Measurements from ENCODE around the gene NPHP4. TPM values are rescaled to one million over a fixed set of nuclear protein-coding genes. Genes with fewer than 3 reads are reported as not detected.

The NPHP4 gene
- total RNA-seq, 2 donors from 2014 or later, result 6.2 to 15.9 TPM

DNA sequence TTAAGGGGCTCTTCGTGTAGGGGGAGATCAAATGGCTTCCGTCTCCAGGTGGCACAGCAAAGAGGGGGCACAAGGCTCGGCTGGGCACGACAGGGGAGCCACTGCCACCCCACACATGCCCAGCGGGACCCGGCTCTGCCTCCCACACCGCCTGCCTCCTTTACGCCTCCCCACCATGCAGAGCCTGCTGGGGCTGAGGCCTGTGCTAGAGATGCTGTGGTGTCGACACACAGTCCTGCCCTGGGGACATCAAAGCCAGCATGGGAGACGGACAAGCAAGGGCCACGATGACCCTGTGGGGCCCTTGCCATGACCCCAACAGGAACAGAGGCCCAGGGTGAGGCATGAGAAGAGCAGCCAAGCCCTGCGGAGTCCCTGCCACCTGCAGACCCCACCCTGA lies 102.8 kb downstream of the NPHP4 start:
- H3K9me3 ChIP-seq, result no peaks in the 10 kb centered on the region
- no peak overlapping the region for H3K27ac ChIP-seq
- H3K4me1 ChIP-seq, result no peaks in the 10 kb centered on the region
- no peak for TF ChIP-seq CTCF (IDR thresholded peaks at IDR 0.05)
- H3K4me3 ChIP-seq, result no peak overlapping the region
- DNase-seq, result no peak
- H3K9ac ChIP-seq (ENCODE audit: low read depth in 2 of 2, low read length in 2 of 2), result no peak overlapping the region
- no peaks in the 10 kb centered on the region for H3K27me3 ChIP-seq
- intact Hi-C loops (cut with DNase I), result no loop called here
- no peaks in the 10 kb centered on the region for H3K36me3 ChIP-seq

GRCh38 chr1:5888606-5889211 lies 103.5 kb downstream of the NPHP4 start:
- intact Hi-C loops (cut with DNase I), result no loop called here
- no peak for DNase-seq
- Histone ChIP-seq H3K36me3 (no peaks in the 10 kb centered on the region), H3K27me3 (no peaks in the 10 kb centered on the region), H3K9me3 (no peaks in the 10 kb centered on the region), H3K4me3 (no peak overlapping the region), H3K27ac (no peak overlapping the region), H3K9ac (ENCODE audit: low read depth in 2 of 2, low read length in 2 of 2) (no peak overlapping the region), H3K4me1 (no peaks in the 10 kb centered on the region)
- no peak for TF ChIP-seq CTCF (IDR thresholded peaks at IDR 0.05)

GRCh38 chr1:5887971-5888361 lies 104.3 kb downstream of the NPHP4 start:
- no peak overlapping the region for H3K27ac ChIP-seq
- intact Hi-C loops (cut with DNase I), result no loop called here
- H3K4me1 ChIP-seq, result no peaks in the 10 kb centered on the region
- H3K9me3 ChIP-seq, result no peaks in the 10 kb centered on the region
- no peaks in the 10 kb centered on the region for H3K27me3 ChIP-seq
- no peak for DNase-seq
- H3K36me3 ChIP-seq, result no peaks in the 10 kb centered on the region
- no peak overlapping the region for H3K4me3 ChIP-seq
- no peak for TF ChIP-seq CTCF (IDR thresholded peaks at IDR 0.05)
- H3K9ac ChIP-seq (ENCODE audit: low read depth in 2 of 2, low read length in 2 of 2), result no peak overlapping the region

GRCh38 chr1:5887349-5887970 lies 104.8 kb downstream of the NPHP4 start:
- no peaks in the 10 kb centered on the region for H3K4me1 ChIP-seq
- H3K27me3 ChIP-seq, result no peaks in the 10 kb centered on the region
- H3K27ac ChIP-seq, result no peak overlapping the region
- no peaks in the 10 kb centered on the region for H3K9me3 ChIP-seq
- intact Hi-C loops (cut with DNase I), result no loop called here
- H3K4me3 ChIP-seq, result no peak overlapping the region
- DNase-seq, result no peak
- TF ChIP-seq CTCF (IDR thresholded peaks at IDR 0.05), result no peak
- no peak overlapping the region for H3K9ac ChIP-seq (ENCODE audit: low read depth in 2 of 2, low read length in 2 of 2)
- H3K36me3 ChIP-seq, result no peaks in the 10 kb centered on the region

DNA sequence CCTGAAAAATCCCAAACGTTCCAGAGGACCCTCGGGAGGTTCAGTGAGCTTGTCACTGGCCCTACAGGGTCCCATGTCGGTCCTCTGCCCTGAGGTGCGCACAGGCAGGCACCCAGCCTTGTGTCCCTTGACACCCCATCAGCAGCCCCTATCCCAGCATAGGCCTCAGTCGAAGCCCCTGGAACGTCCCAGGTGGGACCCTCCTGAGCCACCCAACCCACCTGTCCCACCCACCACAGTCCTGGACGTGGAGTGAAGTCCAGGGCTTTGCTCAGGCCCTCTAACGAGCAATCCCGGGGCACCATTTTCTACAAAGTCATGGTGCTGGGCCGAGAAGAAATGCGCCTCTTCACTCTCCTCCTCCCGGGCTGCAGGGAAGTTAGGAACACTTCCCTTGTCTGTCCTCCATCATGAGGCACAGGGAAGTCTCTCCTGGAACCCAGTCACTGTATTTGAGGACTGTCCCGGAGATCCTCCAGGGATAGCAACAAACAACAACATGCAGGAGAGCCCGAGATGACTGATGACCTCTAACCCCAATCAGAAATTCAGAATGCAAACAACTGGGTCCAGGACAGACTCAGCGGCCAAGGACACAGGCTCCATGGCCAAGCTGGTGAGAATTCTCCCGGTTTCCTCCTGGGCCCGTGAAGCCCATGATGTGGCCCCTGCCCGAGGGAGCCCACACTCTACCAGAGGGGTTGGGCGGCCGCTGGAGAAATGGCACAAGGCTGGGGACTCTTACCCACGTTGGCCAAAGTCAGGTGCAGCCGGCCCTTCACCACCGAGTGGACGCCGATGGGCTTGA lies 105.5 kb downstream of the NPHP4 start:
- Histone ChIP-seq H3K27me3 (no peaks in the 10 kb centered on the region), H3K9ac (ENCODE audit: low read depth in 2 of 2, low read length in 2 of 2) (no peak overlapping the region), H3K4me3 (no peak overlapping the region), H3K27ac (no peak overlapping the region), H3K36me3 (no peaks in the 10 kb centered on the region), H3K9me3 (no peaks in the 10 kb centered on the region), H3K4me1 (no peaks in the 10 kb centered on the region)
- DNase-seq, result no peak
- TF ChIP-seq CTCF (IDR thresholded peaks at IDR 0.05), result no peak
- intact Hi-C loops (cut with DNase I), result no loop called here
